Stimulated activated memory B cell treated with anti-CD40 and anti-IgM and Interleukin-4, amounts not matched to agents 10 μg/mL and 1 μg/mL and 100 μg/mL, for 72 hours (primary cell): ENCODE data around the gene AUTS2.

ENCODE experiments used
- ATAC-seq: fragments of 150-1000 bp; cut with Tn5 transposase; 2 replicates; pipeline ENCODE4 v1.10.0; 2021
- H3K27ac Mint-ChIP-seq: one replicate; pipeline ENCODE4 v1.8.0; 2022; ENCODE audit warnings: mild to moderate bottlenecking, mixed read lengths
- H3K27me3 Mint-ChIP-seq: one replicate; pipeline ENCODE4 v1.8.0; 2022; ENCODE audit warnings: mixed read lengths
- H3K36me3 Mint-ChIP-seq: one replicate; pipeline ENCODE4 v1.8.0; 2022; ENCODE audit warnings: mixed read lengths
- H3K4me1 Mint-ChIP-seq: one replicate; pipeline ENCODE4 v1.8.0; 2022; ENCODE audit warnings: mixed read lengths
- H3K4me3 Mint-ChIP-seq: one replicate; pipeline ENCODE4 v1.8.0; 2022; ENCODE audit warnings: mild to moderate bottlenecking, moderate library complexity, mixed read lengths
- H3K9me3 Mint-ChIP-seq: one replicate; pipeline ENCODE4 v1.8.0; 2022; ENCODE audit warnings: mixed read lengths

The AUTS2 gene

DNA sequence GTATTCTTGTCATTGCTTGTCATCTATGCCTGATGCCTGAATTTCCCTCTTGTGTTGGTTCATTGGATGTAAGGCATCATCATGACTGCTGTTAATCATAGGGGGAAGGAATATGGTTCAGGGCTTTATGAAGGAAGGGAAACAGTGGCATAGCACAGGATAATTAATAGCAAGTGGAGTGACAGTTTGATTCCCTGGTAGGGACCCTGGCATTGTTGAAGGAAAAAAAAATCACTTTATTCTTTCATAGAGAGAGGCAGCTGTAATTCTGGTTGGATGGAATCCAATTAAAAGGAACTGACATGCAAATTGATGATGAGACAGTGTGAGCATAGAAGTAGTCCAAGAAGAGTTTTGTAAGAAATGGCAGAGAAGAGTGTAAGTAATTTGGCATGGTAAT, 121.4 kb downstream of the AUTS2 start:
- ATAC-seq = no peak
- Mint-ChIP-seq H3K27me3 (no peaks in the 10 kb centered on the region), H3K27ac (no peak overlapping the region), H3K4me1 (peaks cover 17% of the 10 kb centered on the region), H3K4me3 (no peak overlapping the region), H3K9me3 (no peaks in the 10 kb centered on the region), H3K36me3 (no peaks in the 10 kb centered on the region)

DNA sequence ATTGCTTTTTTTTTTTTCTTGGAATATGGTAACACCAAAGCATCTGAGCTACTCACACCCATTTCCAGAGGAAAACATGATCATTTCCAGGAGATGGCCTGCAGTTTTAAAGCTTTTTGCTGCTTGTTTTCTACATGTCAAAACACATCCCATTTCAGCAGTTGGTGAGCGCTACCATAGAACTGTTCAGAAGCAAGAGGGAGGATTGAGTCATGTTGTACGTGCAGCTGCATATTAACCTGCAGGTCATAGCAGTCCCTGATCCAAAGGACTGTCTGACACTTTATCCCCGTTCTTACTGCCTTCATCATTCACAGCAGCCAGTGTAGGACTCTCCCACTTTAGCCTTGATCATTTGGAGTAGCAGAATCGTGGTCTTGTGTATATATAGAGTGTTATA, 124.6 kb downstream of the AUTS2 start:
- no peaks in the 10 kb centered on the region for H3K36me3 Mint-ChIP-seq
- peaks cover 4% of the 10 kb centered on the region for H3K9me3 Mint-ChIP-seq
- no peak overlapping the region for H3K4me3 Mint-ChIP-seq
- no peak overlapping the region for H3K27ac Mint-ChIP-seq
- peaks cover 10% of the 10 kb centered on the region for H3K4me1 Mint-ChIP-seq
- no peaks in the 10 kb centered on the region for H3K27me3 Mint-ChIP-seq
- ATAC-seq = no peak

DNA sequence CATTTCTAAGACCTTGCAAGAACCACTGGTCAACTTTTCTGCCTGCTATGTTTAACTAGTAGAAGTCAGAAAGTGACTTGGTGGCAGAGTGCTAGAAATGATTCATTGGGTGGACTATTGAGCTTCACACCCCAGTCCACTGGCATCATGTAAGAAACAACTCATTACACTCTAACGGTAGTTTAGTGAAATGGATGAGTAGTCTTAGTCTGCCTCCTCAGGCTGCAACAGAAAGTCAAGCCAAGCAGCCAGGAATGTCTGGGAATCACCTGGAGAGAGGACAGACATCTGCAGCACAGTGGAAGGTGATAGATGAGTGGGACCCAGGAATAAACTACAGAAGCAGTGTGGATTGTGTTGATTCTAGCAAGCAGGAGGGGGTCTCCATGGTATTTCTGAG, 125.4 kb downstream of the AUTS2 start:
- Mint-ChIP-seq H3K9me3 (peaks cover 4% of the 10 kb centered on the region), H3K36me3 (no peaks in the 10 kb centered on the region)

DNA sequence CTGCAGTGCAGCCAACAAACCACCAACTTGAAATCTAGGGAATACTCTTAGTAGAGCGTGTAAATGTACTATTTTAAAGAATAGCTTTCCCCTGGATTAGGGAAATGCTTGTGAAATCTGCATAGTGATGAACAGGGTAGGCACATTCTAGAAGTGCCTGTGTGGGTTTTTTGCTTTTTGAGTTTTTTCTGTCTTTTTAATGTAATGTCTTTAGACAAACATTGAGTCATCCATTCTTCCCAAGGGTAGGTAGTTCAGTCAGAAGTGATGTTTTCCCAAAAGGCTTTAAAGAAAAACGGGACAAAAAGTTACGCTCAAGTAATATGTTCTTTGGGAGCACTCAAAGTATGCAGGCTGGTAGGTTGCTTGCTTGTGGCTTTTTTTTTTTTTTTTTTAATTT, 130.0 kb downstream of the AUTS2 start:
- H3K4me3 Mint-ChIP-seq = no peak overlapping the region
- H3K27ac Mint-ChIP-seq = no peak overlapping the region
- H3K9me3 Mint-ChIP-seq = peaks cover 4% of the 10 kb centered on the region
- peaks cover 8% of the 10 kb centered on the region for H3K4me1 Mint-ChIP-seq
- no peaks in the 10 kb centered on the region for H3K27me3 Mint-ChIP-seq
- ATAC-seq = no peak
- H3K36me3 Mint-ChIP-seq = no peaks in the 10 kb centered on the region

More for the DNA sequence above, 125.4 kb downstream of the AUTS2 start:
- Mint-ChIP-seq H3K4me1 (peaks cover 11% of the 10 kb centered on the region), H3K27me3 (no peaks in the 10 kb centered on the region), H3K4me3 (no peak overlapping the region), H3K27ac (no peak overlapping the region)
- ATAC-seq = no peak

DNA sequence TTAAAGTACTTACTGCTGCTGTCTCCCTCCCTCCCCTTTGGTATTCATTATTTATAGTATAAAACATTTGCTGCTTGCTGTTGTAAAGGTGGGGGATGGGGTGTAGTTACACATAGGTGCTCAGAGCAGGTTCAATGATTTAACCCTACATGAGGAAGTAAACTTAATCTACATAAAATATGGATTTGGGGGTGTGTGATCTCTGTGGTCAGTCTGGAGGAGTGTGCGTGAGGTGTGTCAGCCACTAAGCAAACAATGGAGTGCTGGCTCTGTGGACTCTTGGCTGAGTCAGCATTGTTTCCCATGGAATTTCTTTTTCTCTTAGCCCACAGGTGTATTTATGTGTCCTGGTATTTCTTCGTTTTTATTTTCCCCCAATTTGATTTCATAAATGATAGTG, 133.9 kb downstream of the AUTS2 start:
- Mint-ChIP-seq H3K27ac (no peak overlapping the region), H3K27me3 (no peaks in the 10 kb centered on the region), H3K4me3 (no peak overlapping the region), H3K36me3 (no peaks in the 10 kb centered on the region), H3K9me3 (no peaks in the 10 kb centered on the region), H3K4me1 (peaks cover 19% of the 10 kb centered on the region)
- ATAC-seq = no peak

DNA sequence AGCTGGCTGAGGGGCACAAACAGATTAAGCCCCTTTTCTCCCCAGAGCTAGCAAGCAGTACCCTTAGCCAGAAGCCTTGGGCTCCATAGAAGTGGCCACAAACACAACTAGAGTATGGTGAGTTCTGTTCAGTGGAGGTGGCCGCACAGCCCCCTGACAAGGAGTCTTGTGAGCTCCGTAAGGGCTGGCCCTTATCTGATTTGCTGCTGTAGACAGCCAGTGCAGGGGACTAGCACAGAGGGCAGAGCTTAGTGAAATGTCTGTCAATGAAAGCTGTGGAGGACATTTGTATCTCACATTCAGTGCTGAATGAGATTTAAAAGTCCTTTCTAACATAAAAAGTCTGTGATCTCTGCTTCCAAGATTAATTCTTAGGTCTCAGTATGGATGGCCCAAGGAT, 137.3 kb downstream of the AUTS2 start:
- Mint-ChIP-seq H3K9me3 (no peaks in the 10 kb centered on the region), H3K4me1 (peaks cover 42% of the 10 kb centered on the region), H3K27me3 (no peaks in the 10 kb centered on the region), H3K36me3 (no peaks in the 10 kb centered on the region), H3K27ac (no peak overlapping the region), H3K4me3 (no peak overlapping the region)
- ATAC-seq = no peak

DNA sequence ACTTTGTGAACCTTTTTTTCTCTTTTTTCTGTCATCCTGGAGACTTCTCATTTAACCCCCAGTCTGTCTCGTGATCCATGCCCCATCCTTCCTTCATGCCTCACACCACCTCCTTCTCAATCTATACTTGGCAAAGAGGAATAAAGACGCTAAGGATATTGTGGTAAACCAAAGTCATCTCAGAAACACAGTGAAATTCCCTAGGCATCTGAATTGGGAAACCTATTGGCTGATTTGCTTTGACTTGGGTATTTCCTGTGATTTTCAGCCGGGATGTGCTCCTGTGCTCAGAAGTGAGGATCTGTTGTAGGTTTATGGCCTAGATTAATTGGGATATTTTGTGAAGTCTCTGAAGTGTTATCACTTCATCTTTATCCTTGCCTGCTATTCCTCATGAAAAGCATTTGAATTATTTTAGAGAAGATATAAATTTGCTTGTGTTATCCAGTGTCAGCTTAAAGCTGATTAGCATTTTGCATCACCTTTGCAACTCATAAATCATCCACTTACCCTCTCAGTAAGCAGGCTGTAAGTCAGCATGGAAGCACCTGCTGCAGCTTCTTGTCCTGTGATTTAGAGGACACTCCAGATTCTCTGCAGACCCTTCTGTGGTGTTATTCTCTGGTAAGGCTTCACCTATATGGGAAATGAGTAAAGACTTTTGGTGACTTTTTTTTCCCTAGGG, 138.0 kb downstream of the AUTS2 start:
- H3K36me3 Mint-ChIP-seq = no peaks in the 10 kb centered on the region
- no peaks in the 10 kb centered on the region for H3K9me3 Mint-ChIP-seq
- ATAC-seq = no peak
- peaks cover 44% of the 10 kb centered on the region for H3K4me1 Mint-ChIP-seq
- H3K4me3 Mint-ChIP-seq = no peak overlapping the region
- H3K27ac Mint-ChIP-seq = no peak overlapping the region
- no peaks in the 10 kb centered on the region for H3K27me3 Mint-ChIP-seq

DNA sequence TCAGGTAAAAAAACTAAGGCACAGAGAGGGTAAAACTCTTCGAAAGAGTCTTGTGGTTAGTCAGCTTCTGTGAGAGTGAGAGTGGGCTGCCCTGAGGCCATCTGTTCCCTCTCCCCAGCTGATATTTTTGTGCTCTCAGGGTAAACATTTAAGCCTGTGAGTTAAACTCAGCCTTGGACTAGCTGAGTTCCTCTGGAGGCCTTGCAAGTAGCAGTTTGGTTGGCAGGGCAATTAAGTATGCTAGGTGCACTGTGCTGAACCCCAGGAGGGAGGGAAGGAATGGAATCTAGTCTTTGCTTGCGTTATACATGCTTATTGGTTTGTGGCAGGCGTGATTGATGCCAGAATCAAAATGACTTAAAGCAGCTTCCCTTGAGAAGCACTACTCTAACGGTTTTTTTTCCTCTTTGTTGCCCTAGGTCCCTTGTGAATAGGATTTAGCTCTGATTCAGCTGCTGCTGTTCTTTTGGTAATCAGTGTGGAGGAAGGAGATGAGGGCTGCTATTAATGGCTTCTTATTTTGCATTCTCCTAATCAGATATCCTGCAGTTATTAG, 140.2 kb downstream of the AUTS2 start:
- H3K36me3 Mint-ChIP-seq = no peaks in the 10 kb centered on the region
- H3K27ac Mint-ChIP-seq = peak overlapping the region; percentile 80
- peak; percentile 71 for ATAC-seq
- no peaks in the 10 kb centered on the region for H3K27me3 Mint-ChIP-seq
- peak overlapping the region; percentile 26 for H3K4me3 Mint-ChIP-seq
- peaks cover 44% of the 10 kb centered on the region for H3K4me1 Mint-ChIP-seq
- no peaks in the 10 kb centered on the region for H3K9me3 Mint-ChIP-seq

DNA sequence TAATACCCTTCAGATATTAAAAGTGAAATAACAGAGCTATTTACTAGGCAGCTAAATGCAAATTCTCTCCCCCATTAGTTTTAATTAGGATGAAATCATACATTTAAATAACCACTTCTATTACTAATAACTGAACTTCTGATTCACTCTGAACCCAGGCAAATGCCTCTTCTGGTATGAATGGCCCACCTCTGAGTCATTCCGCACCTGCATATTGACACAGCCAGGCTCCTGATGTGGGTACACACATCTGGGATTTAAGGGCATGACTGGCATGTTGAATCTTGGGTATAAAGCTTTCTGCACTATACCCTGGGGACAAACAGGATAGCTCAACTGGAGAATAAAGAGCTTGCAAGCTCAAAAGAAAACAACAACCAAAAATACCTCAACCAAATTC, 140.9 kb downstream of the AUTS2 start:
- Mint-ChIP-seq H3K9me3 (no peaks in the 10 kb centered on the region), H3K36me3 (no peaks in the 10 kb centered on the region)

DNA sequence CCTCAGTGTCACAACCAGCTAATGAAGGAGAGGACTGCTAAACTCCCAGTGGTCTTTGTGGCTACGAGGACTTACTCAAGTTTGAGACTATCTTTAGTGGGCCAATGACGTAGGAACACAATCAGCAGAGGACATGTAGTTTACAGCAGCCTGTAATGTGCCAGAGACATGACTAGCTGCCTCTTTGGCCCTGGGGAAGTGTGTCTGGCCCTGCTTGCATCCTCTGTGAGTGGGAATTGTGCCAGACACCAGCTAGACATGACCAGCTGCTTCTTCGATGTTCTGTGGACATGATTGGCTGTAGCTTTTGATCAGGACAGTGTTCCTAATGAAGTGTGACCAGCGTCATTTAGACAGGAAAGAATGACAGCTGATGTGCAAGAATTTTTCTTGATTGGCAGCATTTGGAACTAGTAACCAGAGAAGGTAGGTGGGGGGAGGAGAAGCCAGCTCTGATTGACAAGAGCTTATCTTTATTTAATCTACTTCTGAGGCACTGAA, 141.7 kb downstream of the AUTS2 start:
- ATAC-seq = peak; percentile 76
- Mint-ChIP-seq H3K27ac (peak overlapping the region; percentile 80), H3K4me3 (peak overlapping the region; percentile 37), H3K27me3 (no peaks in the 10 kb centered on the region), H3K9me3 (no peaks in the 10 kb centered on the region), H3K4me1 (peaks cover 40% of the 10 kb centered on the region), H3K36me3 (no peaks in the 10 kb centered on the region)

More for the DNA sequence above, 140.9 kb downstream of the AUTS2 start:
- Mint-ChIP-seq H3K4me3 (peak overlapping the region; percentile 26), H3K27ac (peak overlapping the region; percentile 80), H3K4me1 (peaks cover 42% of the 10 kb centered on the region), H3K27me3 (no peaks in the 10 kb centered on the region)
- peak; percentile 90 for ATAC-seq

DNA sequence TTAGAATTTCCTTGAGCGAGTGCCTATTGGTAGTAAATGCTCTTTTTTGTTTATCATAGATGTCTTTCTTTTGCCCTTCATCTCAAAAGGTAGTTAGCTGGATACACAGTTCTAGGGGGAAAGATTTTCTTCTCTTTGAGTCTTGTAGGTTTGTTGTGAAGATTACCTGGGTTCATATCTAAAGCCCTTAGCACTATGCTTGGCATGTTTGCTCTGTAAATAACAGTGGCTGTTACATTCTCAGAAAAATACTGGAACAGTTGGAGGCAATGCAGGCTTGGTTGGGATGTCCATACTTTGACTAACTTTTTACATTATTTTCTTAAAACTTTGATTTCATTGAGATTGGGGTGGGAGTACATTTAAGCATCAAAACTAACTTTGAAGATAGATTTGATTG, 144.0 kb downstream of the AUTS2 start:
- no peaks in the 10 kb centered on the region for H3K27me3 Mint-ChIP-seq
- H3K36me3 Mint-ChIP-seq = no peaks in the 10 kb centered on the region
- peaks cover 35% of the 10 kb centered on the region for H3K4me1 Mint-ChIP-seq
- no peak for ATAC-seq
- H3K27ac Mint-ChIP-seq = no peak overlapping the region
- H3K4me3 Mint-ChIP-seq = no peak overlapping the region
- no peaks in the 10 kb centered on the region for H3K9me3 Mint-ChIP-seq

DNA sequence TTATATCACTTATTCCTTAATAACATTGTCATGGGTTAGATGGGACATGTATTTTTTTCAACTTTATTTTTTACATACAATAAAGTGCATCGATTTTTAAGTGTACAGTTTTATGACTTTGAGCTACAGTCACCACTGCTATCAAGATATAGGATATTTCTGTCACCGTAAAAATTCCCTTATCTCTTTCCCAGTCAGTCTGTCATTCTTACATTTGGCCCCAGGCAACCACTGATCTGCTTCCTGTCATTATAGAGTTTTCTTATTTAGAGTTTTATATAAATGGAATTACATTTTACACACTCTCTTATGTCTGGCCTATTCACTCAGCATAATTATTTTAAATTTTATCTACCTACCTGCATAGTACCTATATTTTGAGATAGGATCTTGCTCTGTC, 145.2 kb downstream of the AUTS2 start:
- H3K4me3 Mint-ChIP-seq = no peak overlapping the region
- no peak overlapping the region for H3K27ac Mint-ChIP-seq
- no peak for ATAC-seq
- peaks cover 32% of the 10 kb centered on the region for H3K4me1 Mint-ChIP-seq
- H3K27me3 Mint-ChIP-seq = no peaks in the 10 kb centered on the region
- no peaks in the 10 kb centered on the region for H3K9me3 Mint-ChIP-seq
- no peaks in the 10 kb centered on the region for H3K36me3 Mint-ChIP-seq

DNA sequence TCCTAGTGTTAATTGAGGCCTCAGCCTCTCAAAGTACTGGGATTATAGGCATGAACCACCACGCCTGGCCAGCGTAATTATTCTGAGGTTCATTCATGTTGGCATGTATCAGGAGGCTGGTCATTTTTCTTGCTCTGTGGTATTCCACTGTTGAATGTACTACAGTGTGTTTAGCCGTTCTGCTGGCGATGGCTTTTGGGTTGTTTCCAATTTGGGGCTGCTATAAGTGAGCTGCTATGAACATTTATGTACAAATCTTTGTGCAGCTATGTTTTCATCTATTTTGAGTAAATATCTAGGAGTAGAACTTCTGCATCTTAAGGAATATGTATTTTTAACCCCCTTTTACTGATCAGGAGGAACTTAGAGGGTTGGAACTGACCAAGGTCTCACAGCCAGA, 145.8 kb downstream of the AUTS2 start:
- ATAC-seq = no peak
- H3K9me3 Mint-ChIP-seq = no peaks in the 10 kb centered on the region
- H3K27ac Mint-ChIP-seq = no peak overlapping the region
- no peaks in the 10 kb centered on the region for H3K27me3 Mint-ChIP-seq
- peaks cover 32% of the 10 kb centered on the region for H3K4me1 Mint-ChIP-seq
- H3K4me3 Mint-ChIP-seq = no peak overlapping the region
- H3K36me3 Mint-ChIP-seq = no peaks in the 10 kb centered on the region

DNA sequence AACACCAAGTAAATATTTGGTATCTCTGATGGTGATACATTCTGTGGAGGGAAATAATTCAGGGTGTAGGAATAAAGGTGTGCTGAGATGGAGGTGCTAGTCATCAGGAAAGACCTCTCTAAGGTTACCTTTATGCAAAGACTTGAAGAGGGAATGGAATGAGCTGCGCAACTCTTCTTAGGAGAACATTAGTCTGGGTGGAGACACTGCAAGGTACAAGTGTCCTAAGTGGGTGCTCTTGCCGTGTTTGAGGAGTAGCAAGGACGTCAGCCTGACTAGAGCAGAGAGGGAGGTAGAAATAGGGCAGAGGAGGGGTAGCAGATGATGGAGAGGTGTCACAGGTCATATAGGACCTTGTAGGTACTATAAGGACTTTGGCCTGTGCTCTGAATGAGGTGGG, 148.1 kb downstream of the AUTS2 start:
- no peaks in the 10 kb centered on the region for H3K36me3 Mint-ChIP-seq
- no peak overlapping the region for H3K27ac Mint-ChIP-seq
- no peak overlapping the region for H3K4me3 Mint-ChIP-seq
- H3K4me1 Mint-ChIP-seq = peaks cover 18% of the 10 kb centered on the region
- no peaks in the 10 kb centered on the region for H3K27me3 Mint-ChIP-seq
- no peaks in the 10 kb centered on the region for H3K9me3 Mint-ChIP-seq
- no peak for ATAC-seq

DNA sequence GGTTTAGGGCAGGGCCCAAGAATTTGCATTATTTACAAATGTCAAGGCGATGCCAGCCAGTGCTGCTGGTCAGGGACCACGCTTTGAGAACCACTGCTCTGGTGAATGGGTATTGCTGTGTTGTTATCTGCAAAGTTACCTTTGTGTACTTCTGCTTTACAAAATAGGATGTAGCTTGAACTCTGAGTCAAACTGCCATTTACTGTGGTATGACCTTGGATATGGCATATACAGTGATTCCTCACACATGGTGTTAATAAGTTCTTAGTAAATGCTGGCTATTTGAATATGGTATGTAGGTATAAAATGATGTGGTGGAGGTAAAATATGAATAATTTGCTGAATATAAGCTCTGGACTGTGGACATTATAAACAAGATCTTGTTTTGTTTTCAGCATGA, 148.9 kb downstream of the AUTS2 start:
- H3K4me3 Mint-ChIP-seq = no peak overlapping the region
- H3K27ac Mint-ChIP-seq = peak overlapping the region; percentile 11
- peak; percentile 72 for ATAC-seq
- H3K4me1 Mint-ChIP-seq = peaks cover 18% of the 10 kb centered on the region
- H3K27me3 Mint-ChIP-seq = no peaks in the 10 kb centered on the region
- H3K36me3 Mint-ChIP-seq = no peaks in the 10 kb centered on the region
- H3K9me3 Mint-ChIP-seq = no peaks in the 10 kb centered on the region

DNA sequence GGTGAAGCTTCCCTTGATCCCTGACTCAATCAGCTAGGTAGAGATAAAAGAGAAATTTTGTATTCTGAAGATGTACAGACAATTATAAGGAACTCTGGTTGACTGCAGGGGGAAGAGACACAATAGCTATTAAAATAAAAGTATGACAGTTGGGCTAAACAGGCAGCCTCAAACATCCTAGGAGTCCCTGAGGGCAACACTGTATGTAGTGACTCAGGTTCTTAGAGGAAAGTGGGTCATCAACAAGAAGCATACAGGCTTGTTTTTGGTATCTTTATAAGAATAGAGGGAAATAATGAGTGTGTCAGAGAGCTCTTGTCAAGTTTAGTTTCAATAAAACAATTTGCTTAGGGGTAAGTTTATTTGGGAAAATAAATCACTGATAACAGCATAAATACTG, 150.3 kb downstream of the AUTS2 start:
- no peak for ATAC-seq
- H3K4me3 Mint-ChIP-seq = no peak overlapping the region
- no peaks in the 10 kb centered on the region for H3K9me3 Mint-ChIP-seq
- H3K27ac Mint-ChIP-seq = no peak overlapping the region
- peaks cover 18% of the 10 kb centered on the region for H3K4me1 Mint-ChIP-seq
- no peaks in the 10 kb centered on the region for H3K27me3 Mint-ChIP-seq
- no peaks in the 10 kb centered on the region for H3K36me3 Mint-ChIP-seq
